ENCODE measurements around the gene APOL3.
"Not testable (repeated sequence)": the region's sequence is repeated elsewhere in the genome, so short reads cannot be mapped to it uniquely, and the experiment has no call there.

APOL3 gene

GRCh38 chr22:36100134-36100824 is 60.3 kb downstream of the APOL3 start:
- TF ChIP-seq CTCF (IDR thresholded peaks at IDR 0.05; ENCODE audit: borderline replicate concordance, insufficient read depth, low read depth, low read length), result no peak
- H3K4me3 ChIP-seq (ENCODE audit: low read depth, low read length), result no peak overlapping the region

DNA sequence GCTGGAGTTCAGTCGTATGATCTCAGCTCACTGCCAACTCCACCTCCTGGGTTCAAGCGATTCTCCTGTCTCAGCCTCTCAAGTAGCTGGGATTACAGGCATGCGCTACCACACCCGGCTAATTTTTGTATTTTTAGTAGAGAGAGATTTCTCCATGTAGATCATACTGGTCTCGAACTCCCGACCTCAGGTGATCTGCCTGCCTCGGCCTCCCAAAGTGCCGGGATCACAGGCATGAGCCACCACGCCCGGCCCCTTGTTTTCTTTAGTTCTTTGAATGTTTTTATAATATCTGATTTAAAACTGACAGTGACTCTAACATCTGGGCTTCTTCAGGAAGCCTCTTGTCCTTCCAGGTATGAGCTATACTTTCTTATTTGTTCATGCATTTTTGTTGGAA is 61.0 kb downstream of the APOL3 start:
- H3K4me3 ChIP-seq (ENCODE audit: low read depth, low read length), result not testable (repeated sequence)

DNA sequence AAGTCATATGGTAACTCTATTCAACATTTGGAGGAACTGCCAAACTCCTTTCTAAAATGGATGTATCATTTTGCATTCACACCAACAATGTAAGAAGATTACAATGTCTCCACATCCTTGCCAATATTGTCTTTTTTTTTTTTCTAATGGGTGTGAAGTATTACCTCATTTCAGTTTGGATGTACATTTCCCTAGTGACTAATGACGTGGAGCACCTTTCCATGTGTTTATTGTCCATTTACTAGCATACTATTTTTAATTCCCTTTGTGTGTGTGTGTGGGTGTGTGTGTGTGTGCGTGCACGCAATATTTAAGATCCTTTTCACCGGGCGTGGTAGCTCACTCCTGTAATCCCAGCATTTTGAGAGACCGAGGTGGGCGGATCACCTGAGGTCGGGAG is 62.7 kb downstream of the APOL3 start:
- TF ChIP-seq CTCF (IDR thresholded peaks at IDR 0.05; ENCODE audit: borderline replicate concordance, insufficient read depth, low read depth, low read length), result no peak
- H3K4me3 ChIP-seq (ENCODE audit: low read depth, low read length), result no peak overlapping the region

DNA sequence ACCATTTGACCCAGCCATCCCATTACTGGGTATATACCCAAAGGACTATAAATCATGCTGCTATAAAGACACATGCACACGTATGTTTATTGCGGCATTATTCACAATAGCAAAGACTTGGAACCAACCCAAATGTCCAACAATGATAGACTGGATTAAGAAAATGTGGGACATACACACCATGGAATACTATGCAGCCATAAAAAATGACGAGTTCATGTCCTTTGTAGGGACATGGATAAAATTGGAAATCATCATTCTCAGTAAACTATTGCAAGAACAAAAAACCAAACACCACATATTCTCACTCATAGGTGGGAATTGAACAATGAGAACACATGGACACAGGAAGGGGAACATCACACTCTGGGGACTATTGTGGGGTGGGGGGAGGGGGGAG is 69.8 kb downstream of the APOL3 start:
- not testable (repeated sequence) for H3K4me3 ChIP-seq (ENCODE audit: low read depth, low read length)

Measured in GM12875 (cell line).